Testis (tissue), 2 donors: Measurements from ENCODE around the gene TPH1.

Source experiments
- POLR2A ChIP-seq: fragments of 450-650 bp; IDR thresholded peaks from one replicate; pipeline ENCODE4 v1.6.1; 2017; ENCODE audit warnings: antibody characterized with exemption, mild to moderate bottlenecking, moderate library complexity
- TF ChIP-seq, protein P1 (sequence below), 3 experiments: fragments of 450-650 bp in 2 of 3; fragments of 200-600 bp in 1 of 3; sonication (generic) in 1 of 3; IDR thresholded peaks; one replicate each; pipeline ENCODE4 v1.5.1; 2016 to 2019; ENCODE audit warnings: antibody characterized with exemption in 3 of 3, mild to moderate bottlenecking in 2 of 3, moderate library complexity in 1 of 3

DNA sequence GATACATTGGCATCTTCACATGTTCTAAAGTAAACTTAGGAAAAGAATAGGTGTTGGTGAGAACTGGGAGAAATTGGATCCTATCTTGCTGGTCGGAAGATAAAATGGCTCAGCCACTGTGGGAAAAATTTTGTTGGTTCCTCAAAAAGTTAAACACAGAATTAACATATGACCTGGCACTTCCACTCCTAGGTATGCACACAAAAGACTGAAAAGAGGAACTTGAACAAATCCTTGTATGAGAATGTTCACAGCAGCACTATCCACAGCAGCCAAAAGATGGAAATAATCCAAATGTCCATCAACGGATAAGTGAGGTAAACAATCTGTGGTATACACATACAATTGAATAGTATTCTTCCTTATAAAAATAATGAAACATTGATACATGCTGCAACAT lies 4.8 kb upstream of the TPH1 start:
- TF ChIP-seq, protein P1, sequence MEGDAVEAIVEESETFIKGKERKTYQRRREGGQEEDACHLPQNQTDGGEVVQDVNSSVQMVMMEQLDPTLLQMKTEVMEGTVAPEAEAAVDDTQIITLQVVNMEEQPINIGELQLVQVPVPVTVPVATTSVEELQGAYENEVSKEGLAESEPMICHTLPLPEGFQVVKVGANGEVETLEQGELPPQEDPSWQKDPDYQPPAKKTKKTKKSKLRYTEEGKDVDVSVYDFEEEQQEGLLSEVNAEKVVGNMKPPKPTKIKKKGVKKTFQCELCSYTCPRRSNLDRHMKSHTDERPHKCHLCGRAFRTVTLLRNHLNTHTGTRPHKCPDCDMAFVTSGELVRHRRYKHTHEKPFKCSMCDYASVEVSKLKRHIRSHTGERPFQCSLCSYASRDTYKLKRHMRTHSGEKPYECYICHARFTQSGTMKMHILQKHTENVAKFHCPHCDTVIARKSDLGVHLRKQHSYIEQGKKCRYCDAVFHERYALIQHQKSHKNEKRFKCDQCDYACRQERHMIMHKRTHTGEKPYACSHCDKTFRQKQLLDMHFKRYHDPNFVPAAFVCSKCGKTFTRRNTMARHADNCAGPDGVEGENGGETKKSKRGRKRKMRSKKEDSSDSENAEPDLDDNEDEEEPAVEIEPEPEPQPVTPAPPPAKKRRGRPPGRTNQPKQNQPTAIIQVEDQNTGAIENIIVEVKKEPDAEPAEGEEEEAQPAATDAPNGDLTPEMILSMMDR (IDR thresholded peaks at IDR 0.05): no peak
- no peak for TF ChIP-seq POLR2A
